ENCODE data around the gene NDUFA12. TPM values are rescaled to one million over a fixed set of nuclear protein-coding genes. Genes with fewer than 3 reads are reported as not detected.
"Not testable (repeated sequence)": the region's sequence is repeated elsewhere in the genome, so short reads cannot be mapped to it uniquely, and the experiment has no call there.

The NDUFA12 gene
- total RNA-seq = 58.6 TPM

GRCh38 chr12:95003213-95003920 lies at the start of gene NDUFA12:
Gene NDUFA12 (minus strand): TSS chr12:95003697. CDS start chr12:95003680, 17 bp downstream.
- peak; percentile 94 for DNase-seq

GRCh38 chr12:95051241-95051640 lies 47.7 kb upstream of the NDUFA12 start:
- no peak for DNase-seq

- no peak for DNase-seq
Measured at GRCh38 chr12:95037906-95038305, 34.4 kb upstream of the NDUFA12 start.

- DNase-seq = no peak
Measured at GRCh38 chr12:95034750-95035149, 31.3 kb upstream of the NDUFA12 start.

- DNase-seq = no peak
Measured at GRCh38 chr12:95022477-95022876, 19.0 kb upstream of the NDUFA12 start.

GRCh38 chr12:95017482-95017881 lies 14.0 kb upstream of the NDUFA12 start:
- no peak for DNase-seq

- no peak for DNase-seq
Measured at GRCh38 chr12:95016120-95016519, 12.6 kb upstream of the NDUFA12 start.

- DNase-seq = no peak
Measured at GRCh38 chr12:95014554-95014953, 11.1 kb upstream of the NDUFA12 start.

- DNase-seq = no peak
Measured at GRCh38 chr12:95006206-95006605, 2.7 kb upstream of the NDUFA12 start.

GRCh38 chr12:95004610-95005009 lies 1.1 kb upstream of the NDUFA12 start:
- DNase-seq = no peak

- no peak for DNase-seq
Measured at GRCh38 chr12:95003921-95004272, 400 bp upstream of the NDUFA12 start.

GRCh38 chr12:95002754-95003153 lies 743 bp downstream of the NDUFA12 start:
- DNase-seq = no peak

- DNase-seq = no peak
Measured at GRCh38 chr12:94998326-94998725, 5.2 kb downstream of the NDUFA12 start.

GRCh38 chr12:94997726-94998125 lies 5.8 kb downstream of the NDUFA12 start:
- no peak for DNase-seq

- DNase-seq = no peak
Measured at GRCh38 chr12:94997061-94997460, 6.4 kb downstream of the NDUFA12 start.

GRCh38 chr12:94994312-94994711 lies 9.2 kb downstream of the NDUFA12 start:
- DNase-seq = no peak

GRCh38 chr12:94993855-94994254 lies 9.6 kb downstream of the NDUFA12 start:
- not testable (repeated sequence) for DNase-seq

- no peak for DNase-seq
Measured at GRCh38 chr12:94990222-94990621, 13.3 kb downstream of the NDUFA12 start.

- no peak for DNase-seq
Measured at GRCh38 chr12:94988471-94988870, 15.0 kb downstream of the NDUFA12 start.

GRCh38 chr12:94987801-94988200 lies 15.7 kb downstream of the NDUFA12 start:
- no peak for DNase-seq

GRCh38 chr12:94987076-94987669 lies 16.3 kb downstream of the NDUFA12 start:
- no peak for DNase-seq

- not testable (repeated sequence) for DNase-seq
Measured at GRCh38 chr12:94985099-94985498, 18.4 kb downstream of the NDUFA12 start.

GRCh38 chr12:94983321-94983720 lies 20.2 kb downstream of the NDUFA12 start:
- DNase-seq = no peak

- no peak for DNase-seq
Measured at GRCh38 chr12:94982456-94982855, 21.0 kb downstream of the NDUFA12 start.

Measured in skin of body (tissue), 2 donors.